OCI-LY1 (cell line): ENCODE data around the gene TMPRSS7.

Experiments used
- CTCF ChIP-seq: fragments of 200-600 bp; sonication (generic), shearing (Covaris generic); IDR thresholded peaks from 2 replicates; pipeline ENCODE4 v1.5.1; 2017; ENCODE audit warnings: mild to moderate bottlenecking, antibody characterized with exemption, low read length, moderate library complexity, mixed read lengths
- EZH2 ChIP-seq: fragments of 200-600 bp; sonication (generic), shearing (Covaris generic); IDR thresholded peaks from 2 replicates; pipeline ENCODE4 v1.8.0; 2017; ENCODE audit warnings: borderline replicate concordance, mixed run types, mild to moderate bottlenecking, antibody characterized with exemption, low read length, moderate library complexity, mixed read lengths

GRCh38 chr3:112117841-112118571 is 83.5 kb downstream of the TMPRSS7 start:
- TF ChIP-seq CTCF (peak; percentile 29; the same call in 1 of the 2 replicates), EZH2 (no peak)
